Stimulated activated CD8-positive, alpha-beta memory T cell treated with anti-CD3 and anti-CD28 coated beads, Interleukin-12 subunit alpha, Interleukin-12 subunit beta, amount 100 ng/mL, for 1 hour (primary cell): ENCODE results near the gene PLRG1.

ENCODE experiments used
- DNase-seq: peaks from one replicate; pipeline ENCODE4 v3.0.0-alpha.2; 2020; ENCODE audit warnings: low read depth

PLRG1 gene

GRCh38 chr4:154573190-154573870 lies 23.1 kb upstream of the PLRG1 start:
- DNase-seq: no peak

- DNase-seq: no peak
Observed at GRCh38 chr4:154569584-154569983, 19.4 kb upstream of the PLRG1 start.

- no peak for DNase-seq
Observed at GRCh38 chr4:154569028-154569427, 18.8 kb upstream of the PLRG1 start.

GRCh38 chr4:154566639-154567204 lies 16.5 kb upstream of the PLRG1 start:
- no peak for DNase-seq

- DNase-seq: no peak
Observed at GRCh38 chr4:154565704-154566103, 15.5 kb upstream of the PLRG1 start.

GRCh38 chr4:154564311-154564710 lies 14.1 kb upstream of the PLRG1 start:
- DNase-seq: no peak

- no peak for DNase-seq
Observed at GRCh38 chr4:154562697-154563254, 12.6 kb upstream of the PLRG1 start, which contains the start of gene FGB. FGB (plus strand) TSS chr4:154563011; CDS start chr4:154563019, 8 bp downstream.

GRCh38 chr4:154560824-154561231 lies 10.6 kb upstream of the PLRG1 start:
- DNase-seq: no peak

GRCh38 chr4:154560419-154560801 lies 10.2 kb upstream of the PLRG1 start:
- no peak for DNase-seq

GRCh38 chr4:154559494-154560418 lies 9.6 kb upstream of the PLRG1 start:
- no peak for DNase-seq

GRCh38 chr4:154559141-154559493 lies 8.9 kb upstream of the PLRG1 start:
- no peak for DNase-seq

GRCh38 chr4:154551872-154552686 lies 1.9 kb upstream of the PLRG1 start:
- peak; percentile 45 for DNase-seq

- DNase-seq: no peak
Observed at GRCh38 chr4:154545689-154546088, 4.5 kb downstream of the PLRG1 start.

GRCh38 chr4:154542271-154542879 lies 7.8 kb downstream of the PLRG1 start:
- DNase-seq: no peak

- DNase-seq: no peak
Observed at GRCh38 chr4:154534296-154534695, 15.9 kb downstream of the PLRG1 start.

- no peak for DNase-seq
Observed at GRCh38 chr4:154529728-154530519, 20.3 kb downstream of the PLRG1 start.

- no peak for DNase-seq
Observed at GRCh38 chr4:154528869-154529268, 21.3 kb downstream of the PLRG1 start.

GRCh38 chr4:154527308-154527707 lies 22.9 kb downstream of the PLRG1 start:
- no peak for DNase-seq

GRCh38 chr4:154526151-154526550 lies 24.0 kb downstream of the PLRG1 start:
- DNase-seq: no peak

GRCh38 chr4:154521607-154522006 lies 28.6 kb downstream of the PLRG1 start:
- no peak for DNase-seq

- DNase-seq: no peak
Observed at GRCh38 chr4:154519214-154519613, 31.0 kb downstream of the PLRG1 start.
